H1 (cell line): ENCODE results near the gene ATP6V1C2. TPM values are rescaled to one million over a fixed set of nuclear protein-coding genes. Genes with fewer than 3 reads are reported as not detected.

Experiments used
- BACH1 ChIP-seq: IDR thresholded peaks from 2 replicates; pipeline ENCODE4 v1.6.1; 2012; ENCODE audit warnings: low read length, improper control_type of control experiment
- CREB1 ChIP-seq: IDR thresholded peaks from 2 replicates; pipeline ENCODE4 v1.6.1; 2012; ENCODE audit warnings: inconsistent platforms
- E2F6 ChIP-seq: IDR thresholded peaks from 2 replicates; pipeline ENCODE4 v1.6.1; 2012; ENCODE audit warnings: inconsistent platforms
- SIN3A ChIP-seq, 2 experiments: IDR thresholded peaks in 1 of 2; conservative IDR thresholded peaks in 1 of 2; 2 replicates each; pipeline ENCODE4 v1.6.1; 2011 to 2012; ENCODE audit warnings: low read length in 2 of 2, improper control_type of control experiment in 1 of 2, low read depth in 1 of 2, mild to moderate bottlenecking in 1 of 2
- polyA plus RNA-seq, 7 experiments: library from polyadenylated mRNA; depleted of rRNA in 3 of 7; stranded (reverse) in 5 of 7; unstranded in 2 of 7; fragments of >200 nt in 5 of 7; fragments of 200-250 nt in 2 of 7; gene quantifications; 1 replicate in 5 of 7; 2 replicates in 1 of 7; 4 replicates in 1 of 7; pipeline versions ENCODE4 v1.2.1 to v1.2.3, GENCODE V29; 2011 to 2013; ENCODE audit warnings: missing spikeins in 2 of 7, mixed read lengths in 2 of 7
- total RNA-seq: library from RNA; stranded (reverse); fragmentation: NEBNext Ultra II Directional; extraction: Animal tissue kit (Norgen Biotek cat#: 25700); gene quantifications from 2 replicates; pipeline ENCODE4 v1.2.1, GENCODE V29; 2021
- TF ChIP-seq, protein P1 (sequence below), 3 experiments: IDR thresholded peaks; 1 replicate in 2 of 3; 2 replicates in 1 of 3; pipeline versions ENCODE4 v1.5.1 to v1.6.1; 2011; ENCODE audit warnings: low read length in 3 of 3, mild to moderate bottlenecking in 3 of 3, inconsistent platforms in 2 of 3, low read depth in 1 of 3, moderate library complexity in 1 of 3; ENCODE audit not compliant: insufficient read depth in 1 of 3; ENCODE audit errors: control extremely low read depth in 1 of 3

Gene ATP6V1C2
- total and polyA plus RNA-seq, 2 of the 8 experiments (the other 6 are each of a cell fraction or from before 2014, with no cell fraction given), result 0.29 to 0.74 TPM

GRCh38 chr2:10832203-10832936 lies 110.9 kb downstream of the ATP6V1C2 start (continued):
- TF ChIP-seq, protein P1, sequence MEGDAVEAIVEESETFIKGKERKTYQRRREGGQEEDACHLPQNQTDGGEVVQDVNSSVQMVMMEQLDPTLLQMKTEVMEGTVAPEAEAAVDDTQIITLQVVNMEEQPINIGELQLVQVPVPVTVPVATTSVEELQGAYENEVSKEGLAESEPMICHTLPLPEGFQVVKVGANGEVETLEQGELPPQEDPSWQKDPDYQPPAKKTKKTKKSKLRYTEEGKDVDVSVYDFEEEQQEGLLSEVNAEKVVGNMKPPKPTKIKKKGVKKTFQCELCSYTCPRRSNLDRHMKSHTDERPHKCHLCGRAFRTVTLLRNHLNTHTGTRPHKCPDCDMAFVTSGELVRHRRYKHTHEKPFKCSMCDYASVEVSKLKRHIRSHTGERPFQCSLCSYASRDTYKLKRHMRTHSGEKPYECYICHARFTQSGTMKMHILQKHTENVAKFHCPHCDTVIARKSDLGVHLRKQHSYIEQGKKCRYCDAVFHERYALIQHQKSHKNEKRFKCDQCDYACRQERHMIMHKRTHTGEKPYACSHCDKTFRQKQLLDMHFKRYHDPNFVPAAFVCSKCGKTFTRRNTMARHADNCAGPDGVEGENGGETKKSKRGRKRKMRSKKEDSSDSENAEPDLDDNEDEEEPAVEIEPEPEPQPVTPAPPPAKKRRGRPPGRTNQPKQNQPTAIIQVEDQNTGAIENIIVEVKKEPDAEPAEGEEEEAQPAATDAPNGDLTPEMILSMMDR (IDR thresholded peaks at IDR 0.05; ENCODE audit: control extremely low read depth in 1 of 3, insufficient read depth in 1 of 3, low read depth in 1 of 3, low read length in 3 of 3), result peak; percentile 95 to 98 (median 97)
- TF ChIP-seq CREB1 (peak; percentile 80), SIN3A (conservative IDR thresholded peaks at IDR 0.05 in 1 of 2, IDR thresholded peaks at IDR 0.05 in 1 of 2; ENCODE audit: low read depth in 1 of 2, low read length in 2 of 2) (no peak), BACH1 (no peak), E2F6 (peak; percentile 90)
